ENCODE results near the gene TMEM40.
A peak's percentile ranks its signal among the peaks of the same experiment; 100 is the strongest.
"Not testable (repeated sequence)": the region's sequence is repeated elsewhere in the genome, so short reads cannot be mapped to it uniquely, and the experiment has no call there.

TMEM40 gene

DNA sequence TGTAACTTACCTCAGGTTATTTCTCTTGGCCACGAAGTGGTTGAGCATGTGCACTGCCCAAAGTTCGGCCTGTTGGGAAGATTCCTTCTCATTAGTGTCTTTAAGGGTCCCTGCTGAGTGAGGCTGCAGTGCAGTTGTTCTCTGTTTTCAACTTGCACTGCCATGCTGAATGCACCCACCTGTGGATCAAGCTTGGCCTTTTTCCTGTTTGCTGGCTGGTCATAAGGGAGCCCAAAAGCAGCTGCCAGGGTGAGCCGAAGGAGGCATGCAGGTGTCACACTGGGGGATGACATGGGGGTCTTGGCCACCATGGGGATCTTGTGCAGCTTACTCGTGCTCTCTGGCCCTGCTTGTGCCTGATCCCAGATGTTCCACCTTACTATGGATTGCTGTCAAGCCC lies 49.0 kb downstream of the TMEM40 start:
- no peak for DNase-seq

DNA sequence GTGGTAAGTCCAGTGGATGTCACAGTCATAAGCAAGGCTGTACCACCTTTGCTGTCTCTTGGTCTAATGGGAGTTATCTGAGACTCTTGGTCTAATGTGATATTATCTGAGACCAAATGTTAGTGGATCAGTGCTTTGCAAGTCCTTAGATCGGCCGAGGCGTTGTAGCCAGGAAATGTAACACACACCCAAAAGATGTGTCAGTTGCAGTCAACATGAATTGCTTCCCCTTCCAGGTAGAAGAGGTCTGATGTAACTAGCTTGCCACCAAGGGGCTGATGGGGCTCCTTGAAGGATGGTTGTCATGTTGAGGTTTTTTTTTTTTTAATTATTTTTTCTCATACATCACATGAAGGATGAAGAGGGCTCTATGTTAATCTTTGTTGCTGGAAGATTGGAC lies 49.7 kb downstream of the TMEM40 start:
- no peak for DNase-seq

DNA sequence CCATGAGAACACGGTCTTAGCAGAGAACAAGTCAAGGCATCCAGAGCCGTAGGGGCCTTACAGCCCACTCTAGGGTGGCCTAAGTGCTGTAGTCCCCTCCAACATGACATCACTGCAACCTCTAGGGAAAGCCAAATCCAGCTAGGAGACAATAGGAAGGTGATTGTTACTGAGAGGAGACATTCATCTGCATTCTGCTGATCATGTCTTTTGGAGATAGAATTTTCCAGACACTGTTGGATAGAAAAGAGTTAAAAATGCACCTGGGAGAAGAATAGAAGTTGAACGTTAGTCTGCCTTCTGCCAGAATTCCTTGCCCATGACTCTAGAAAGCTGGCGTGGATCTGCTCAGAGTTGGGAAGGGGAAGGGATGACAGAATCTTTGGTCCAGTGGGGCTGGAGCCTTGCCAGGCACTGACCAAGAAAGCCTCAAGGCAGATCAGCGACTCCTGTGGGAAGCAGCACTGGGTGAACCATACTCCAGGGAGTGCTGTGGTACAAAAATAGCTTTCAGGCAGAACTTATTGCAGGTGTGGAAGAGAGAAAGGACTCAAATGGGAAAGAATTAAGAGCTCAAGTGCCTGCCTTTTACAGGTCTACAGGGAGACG lies 50.4 kb downstream of the TMEM40 start:
- DNase-seq, result no peak

DNA sequence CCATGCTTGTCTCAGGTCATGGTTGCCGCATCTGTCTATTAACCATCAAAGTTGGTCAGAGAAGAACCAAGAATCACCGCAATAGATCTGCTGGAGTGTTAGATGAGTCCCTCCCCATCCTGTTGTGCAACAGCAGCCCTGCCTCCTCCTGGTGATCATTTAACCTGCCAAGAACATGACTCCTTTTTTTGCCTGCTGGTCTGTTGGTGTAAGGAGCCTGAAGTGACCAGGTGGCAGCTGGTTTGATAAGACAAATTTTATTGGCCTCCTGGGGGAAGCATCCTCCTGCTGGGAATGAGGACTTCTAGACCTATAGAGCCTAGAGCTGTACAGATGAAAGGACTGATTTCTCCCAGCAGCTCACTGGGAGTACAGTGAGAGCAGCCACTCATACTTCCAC lies 51.6 kb downstream of the TMEM40 start:
- DNase-seq, result no peak

DNA sequence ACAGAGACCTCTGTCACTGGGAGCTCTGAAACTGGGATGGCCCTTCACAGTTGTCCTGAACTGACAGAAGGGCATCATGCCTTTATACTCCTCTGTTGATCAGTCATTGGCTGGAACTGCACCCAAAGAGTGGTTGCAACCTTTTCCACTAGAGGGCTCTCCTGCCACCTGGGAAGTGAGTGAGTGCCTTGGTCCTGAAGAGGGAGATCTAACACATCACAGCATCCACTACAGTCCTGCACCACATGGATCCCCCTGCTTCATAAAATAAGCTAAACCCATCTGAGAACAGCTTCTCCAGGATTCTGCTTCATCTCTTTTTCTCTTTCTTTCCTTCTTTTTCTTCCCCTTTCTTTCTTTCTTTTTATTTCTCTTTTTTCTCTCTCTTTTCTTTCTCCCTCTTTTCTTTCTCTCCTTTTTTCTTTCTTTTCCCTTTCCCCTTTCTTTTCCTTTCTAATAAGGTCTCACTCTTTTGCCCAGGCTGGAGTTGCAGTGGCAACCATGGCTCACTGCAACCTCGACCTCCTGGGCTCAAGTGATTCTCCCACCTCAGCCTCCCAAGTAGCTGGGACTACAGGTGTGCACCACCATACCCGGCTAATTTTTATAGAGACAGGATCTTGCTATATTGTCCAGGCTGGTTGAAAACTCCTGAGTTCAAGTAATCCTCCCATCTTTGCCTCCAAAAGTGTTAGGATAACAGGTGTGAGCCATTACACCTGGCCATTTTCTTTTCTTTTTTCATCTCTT lies 52.4 kb downstream of the TMEM40 start:
- peak; percentile 50 for DNase-seq

DNA sequence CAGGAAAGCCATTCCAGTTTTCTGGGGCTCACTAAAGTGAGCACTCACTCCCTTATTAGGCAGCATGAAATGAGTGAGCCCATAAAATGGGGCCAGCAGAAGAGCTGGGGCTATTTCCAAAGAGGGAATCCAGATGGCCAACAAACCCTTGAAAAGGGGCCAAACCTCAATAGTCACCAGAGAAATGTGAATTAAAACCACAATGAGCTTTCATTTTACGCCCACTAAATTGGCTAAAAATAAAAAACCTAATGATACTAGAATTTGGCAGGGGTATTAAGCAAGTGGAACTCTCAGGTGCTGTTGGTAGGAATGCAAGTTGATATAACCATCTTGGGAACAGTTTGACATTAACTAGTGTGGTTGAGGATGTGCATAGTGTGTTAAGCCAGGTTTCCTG lies 53.1 kb downstream of the TMEM40 start:
- DNase-seq, result no peak

DNA sequence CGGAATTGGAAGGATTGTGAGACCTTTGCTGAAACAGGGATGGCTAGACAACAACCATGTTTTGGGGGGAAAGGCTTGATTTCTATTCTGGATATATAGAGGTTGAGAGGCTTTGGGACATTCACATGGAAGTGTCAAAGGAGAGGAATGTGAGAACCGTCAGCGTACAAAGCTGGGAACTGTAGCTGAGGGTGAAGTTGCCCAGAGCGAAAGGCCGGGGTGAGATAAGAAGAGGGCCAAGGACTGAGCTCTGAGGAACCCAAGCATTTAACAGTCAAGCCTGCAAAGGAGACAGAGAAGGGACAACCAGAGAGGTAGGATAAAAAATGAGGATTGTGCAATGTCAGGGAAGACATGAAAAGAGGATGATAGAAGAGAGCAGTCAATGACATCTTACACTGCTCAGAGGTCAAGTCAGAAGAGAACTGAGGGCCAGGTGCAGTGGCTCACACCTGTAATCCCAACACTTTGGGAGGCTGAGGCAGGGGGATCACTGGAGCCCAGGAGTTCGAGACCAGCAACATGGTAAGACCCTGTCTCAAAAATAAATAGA lies 53.6 kb downstream of the TMEM40 start:
- DNase-seq, result no peak

DNA sequence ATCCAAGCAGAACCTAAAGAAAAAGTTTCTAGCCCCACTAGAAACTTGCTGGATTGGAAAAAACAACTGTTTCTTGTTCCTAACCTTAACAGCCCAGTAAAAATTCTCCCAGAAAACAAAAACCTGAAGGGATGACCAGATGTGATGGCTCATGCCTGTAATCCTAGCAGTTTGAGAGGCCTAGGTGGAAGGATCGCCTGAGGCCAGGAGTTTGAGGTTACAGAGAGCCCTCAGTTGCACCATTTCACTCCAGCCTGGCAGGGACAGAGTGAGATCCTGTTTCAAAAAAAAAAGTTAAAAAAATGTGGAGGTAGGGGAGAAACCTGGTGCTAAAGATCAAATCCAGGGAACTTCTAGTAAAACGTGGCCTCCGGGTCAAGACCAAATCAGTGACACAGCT lies 56.6 kb downstream of the TMEM40 start:
- DNase-seq, result no peak

DNA sequence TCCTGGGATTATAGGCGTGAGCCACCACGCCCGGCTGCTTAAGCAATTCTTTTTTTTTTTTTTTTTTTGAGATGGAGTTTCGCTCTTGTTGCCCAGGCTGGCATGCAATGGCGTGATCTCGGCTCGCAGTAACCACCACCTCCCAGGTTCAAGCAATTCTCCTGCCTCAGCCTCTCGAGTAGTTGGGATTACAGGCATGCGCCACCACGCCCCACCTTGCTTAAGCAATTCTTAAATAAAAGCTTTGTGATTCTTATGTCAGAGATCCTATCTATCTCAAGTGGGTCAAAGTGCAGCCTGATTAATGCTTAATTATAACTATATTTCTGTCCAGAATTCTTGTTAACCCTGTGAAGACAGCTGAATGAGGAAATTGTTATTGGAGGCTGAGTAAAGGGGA lies 57.5 kb downstream of the TMEM40 start:
- DNase-seq, result not testable (repeated sequence)

DNA sequence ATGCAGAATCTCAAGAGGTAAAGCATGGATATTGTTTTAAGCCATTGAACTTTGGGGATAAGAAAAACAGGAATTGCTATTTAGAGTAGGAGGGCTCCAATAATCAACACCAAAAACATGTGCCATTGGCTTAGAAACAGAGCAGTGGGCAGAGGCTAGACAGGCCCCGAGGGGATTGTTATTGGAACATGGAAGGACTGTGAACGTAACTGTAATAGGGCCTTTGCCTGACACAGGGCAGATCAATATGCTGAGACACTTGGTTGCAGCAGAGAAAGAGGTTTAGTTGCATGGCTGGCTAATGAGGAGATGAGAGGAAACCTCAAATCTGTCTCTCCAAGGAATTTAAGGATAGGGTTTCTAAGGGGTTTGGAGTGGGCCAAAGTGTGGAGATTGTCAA lies 58.3 kb downstream of the TMEM40 start:
- no peak for DNase-seq

DNA sequence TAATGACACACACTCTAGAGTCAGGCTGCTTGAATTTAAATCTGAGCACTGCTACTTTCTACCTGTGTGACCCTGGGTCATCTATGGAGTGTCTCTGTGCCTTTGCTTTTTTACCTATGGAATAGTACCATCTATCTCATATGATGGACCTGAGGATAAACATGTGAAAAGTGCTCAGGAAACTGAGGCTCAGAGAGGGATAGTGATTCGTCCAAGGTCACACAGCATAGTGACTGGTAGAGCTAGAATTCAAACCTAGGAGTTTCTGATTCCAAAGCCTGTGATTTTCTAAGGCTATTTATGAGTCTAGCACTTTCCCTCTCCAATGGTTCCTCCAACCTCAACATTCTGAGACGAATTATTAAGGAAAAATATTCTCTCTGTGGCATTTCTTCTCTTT lies 63.1 kb downstream of the TMEM40 start:
- DNase-seq, result no peak

DNA sequence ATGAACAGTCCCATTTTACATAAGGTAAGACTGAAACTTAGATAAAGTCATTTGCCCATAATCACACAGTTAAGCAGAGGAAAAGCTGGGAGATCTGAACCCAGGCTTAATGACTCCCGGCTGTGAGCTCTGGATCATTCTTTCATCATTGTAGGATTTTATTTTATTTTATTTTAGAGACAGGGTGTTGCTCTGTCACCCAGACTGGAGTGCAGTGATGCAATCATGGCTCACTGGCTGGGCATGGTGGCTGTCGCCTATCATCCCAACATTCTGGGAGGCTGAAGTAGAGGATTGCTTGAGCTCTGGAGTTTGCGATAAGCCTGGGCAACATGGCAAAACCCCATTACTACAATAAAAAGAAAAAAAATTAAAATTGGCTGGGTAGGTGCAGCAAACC lies 63.9 kb downstream of the TMEM40 start:
- no peak for DNase-seq

DNA sequence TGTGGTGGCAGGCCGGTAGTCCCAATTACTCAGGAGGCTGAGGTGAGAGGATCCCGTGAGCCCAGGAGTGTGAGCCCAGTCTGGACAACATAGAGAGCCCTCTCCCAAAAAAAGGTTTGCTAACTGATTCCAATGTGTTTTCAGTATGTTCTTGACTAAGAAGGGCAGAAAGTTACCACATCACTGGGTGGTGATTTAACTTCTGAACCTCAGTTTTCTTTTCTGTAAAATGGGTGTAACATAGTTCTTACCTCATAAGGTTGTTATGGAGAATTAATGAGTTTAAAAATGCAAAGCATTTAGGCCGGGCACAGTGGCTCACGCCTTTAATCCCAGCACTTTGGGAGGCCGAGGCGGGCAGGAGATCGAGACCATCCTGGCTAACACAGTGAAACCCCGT lies 66.6 kb downstream of the TMEM40 start:
- DNase-seq, result no peak

DNA sequence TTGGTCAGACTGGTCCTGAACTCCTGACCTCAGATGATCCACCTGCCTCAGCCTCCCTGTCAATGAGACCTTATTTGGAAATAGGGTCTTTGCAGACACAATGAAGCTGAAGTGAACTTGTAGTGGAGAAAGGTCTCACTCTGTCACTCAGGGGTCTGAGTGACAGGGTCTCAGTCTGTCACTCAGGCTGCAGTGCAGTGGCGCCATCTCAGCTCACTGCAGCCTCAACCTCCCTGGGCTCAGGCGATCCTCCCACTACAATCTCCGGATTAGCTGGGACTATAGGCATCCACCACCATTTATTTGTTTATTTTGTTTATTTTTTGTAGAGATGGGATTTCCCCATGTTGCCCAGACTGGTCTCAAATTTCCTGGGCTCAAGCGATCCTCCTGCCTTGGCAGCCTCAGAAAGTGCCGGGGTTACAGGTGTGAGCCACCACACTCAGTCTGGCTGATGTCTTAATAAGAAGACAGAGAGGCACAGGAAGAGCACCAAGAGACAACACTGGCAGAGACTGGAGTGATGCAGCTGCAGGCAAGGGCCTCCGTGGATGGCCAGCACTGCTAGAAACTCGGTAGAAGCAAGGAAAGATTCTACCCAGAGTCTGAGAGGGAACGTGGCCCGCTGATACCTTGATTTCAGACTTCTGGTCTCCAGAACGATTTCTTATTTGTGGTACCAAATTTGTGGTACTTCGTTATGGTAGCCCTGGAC lies 68.9 kb downstream of the TMEM40 start:
- no peak for DNase-seq

DNA sequence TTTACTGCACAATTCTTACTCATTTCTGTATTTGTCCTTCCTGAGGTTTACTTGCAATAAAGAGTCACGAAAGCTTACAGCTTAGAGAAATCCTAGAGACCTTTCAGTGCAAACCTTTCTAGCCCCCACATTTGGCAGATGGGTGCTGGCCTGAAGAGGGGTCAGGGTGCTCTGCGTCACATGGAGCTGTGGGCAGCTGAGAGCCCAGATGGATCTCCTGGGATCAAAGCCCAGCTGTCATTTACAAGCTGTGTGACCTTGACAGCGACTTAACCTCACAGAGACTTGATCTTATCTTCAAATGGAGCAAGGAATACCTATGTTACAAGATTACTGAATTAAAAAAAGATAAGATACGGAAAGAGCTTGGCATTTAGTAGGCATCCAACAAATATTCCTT lies 71.1 kb downstream of the TMEM40 start:
- no peak for DNase-seq

DNA sequence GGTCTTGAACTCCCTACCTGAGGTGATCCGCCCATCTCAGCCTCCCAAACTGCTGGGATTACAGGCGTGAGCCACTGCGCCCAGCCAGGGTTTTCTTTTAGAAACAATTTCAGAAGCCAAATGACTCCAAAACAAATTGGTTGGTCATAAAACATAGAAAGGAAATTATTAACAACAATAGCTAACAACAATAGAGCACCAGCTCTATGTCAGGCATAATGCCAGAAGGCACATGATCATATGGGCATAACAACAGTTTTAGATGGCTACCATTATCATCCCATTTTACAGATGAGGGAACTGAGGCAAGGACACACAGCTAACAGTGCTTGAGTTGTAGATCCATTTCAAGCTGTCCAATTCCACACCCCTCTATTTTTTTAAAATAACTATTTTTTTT lies 73.0 kb downstream of the TMEM40 start:
- no peak for DNase-seq

Measured in activated naive CD4-positive, alpha-beta T cell treated with anti-CD3 and anti-CD28 coated beads, Interleukin-2, amount 50 U/mL, for 16 hours (primary cell).